GM12878 (cell line): ENCODE data around the gene TMED5. TPM values are rescaled to one million over a fixed set of nuclear protein-coding genes. Genes with fewer than 3 reads are reported as not detected.

Source experiments
- ATAC-seq: fragments of 200-7000 bp; cut with Tn5 transposase; 3 replicates; pipeline ENCODE4 v1.9.1; 2020; ENCODE audit warnings: mild to moderate bottlenecking, moderate library complexity
- BruUV-seq: library from RNA; stranded (reverse); fragments of 400-500 nt; replicated peaks from 2 replicates; lab custom pipeline; 2021; lab: Mats Ljungman, UMichigan
- CTCF ChIA-PET: fragments of 300-600 bp; sonication (Branson Sonifier 250); formaldehyde crosslinking; extraction: SDS; loops from one replicate; lab custom pipeline; 2021; ENCODE audit warnings: inconsistent platforms; lab: Yijun Ruan, JAX
- POLR2A ChIA-PET: fragments of 350-600 bp; formaldehyde crosslinking; extraction: SDS; loops from one replicate; lab custom pipeline; 2021; ENCODE audit warnings: inconsistent platforms; lab: Charles Lee
- RAD21 ChIA-PET: fragments of 300-600 bp; sonication (Branson Sonifier 250); formaldehyde crosslinking; loops from one replicate; lab custom pipeline; 2023; ENCODE audit warnings: antibody characterized with exemption; ENCODE audit not compliant: unreplicated experiment; lab: Charles Lee
- SMC1A ChIA-PET: fragments of 300-600 bp; sonication (Branson Sonifier 250); formaldehyde crosslinking; loops from one replicate; lab custom pipeline; 2023; ENCODE audit not compliant: unreplicated experiment, uncharacterized antibody; lab: Charles Lee
- DNase-seq: peaks from one replicate; pipeline ENCODE4 v3.0.0-alpha.2; 2011; ENCODE audit warnings: low read depth, low spot score
- FAIRE-seq: peaks from 3 replicates; lab custom pipeline; 2011; peaks lifted over from hg19 to GRCh38; lab: Jason Lieb, UNC
- H2AFZ ChIP-seq: 2 replicates; pipeline ENCODE4 v1.6.0; 2011; ENCODE audit warnings: low read depth, low read length, control low read depth; ENCODE audit not compliant: control insufficient read depth
- H3K27ac ChIP-seq: 2 replicates; pipeline ENCODE4 v1.5.1; 2011; ENCODE audit warnings: control low read depth; ENCODE audit not compliant: control insufficient read depth, insufficient read depth
- H3K27me3 ChIP-seq, 2 experiments: replicated peaks in 1 of 2; 2 replicates each; pipeline versions ENCODE4 v1.6.0 to v1.6.1; 2011; ENCODE audit warnings: low read length in 1 of 2; ENCODE audit not compliant: control insufficient read depth in 2 of 2, insufficient read depth in 2 of 2
- H3K36me3 ChIP-seq, 2 experiments: 2 replicates each; pipeline ENCODE4 v1.5.1; 2011; ENCODE audit warnings: low read length in 1 of 2; ENCODE audit not compliant: control insufficient read depth in 2 of 2, insufficient read depth in 2 of 2
- H3K4me1 ChIP-seq: 2 replicates; pipeline ENCODE4 v1.6.1; 2011; ENCODE audit warnings: mild to moderate bottlenecking, low read length, moderate library complexity, mixed read lengths; ENCODE audit not compliant: control insufficient read depth, insufficient read depth
- H3K4me2 ChIP-seq: 2 replicates; pipeline ENCODE4 v1.6.0; 2011; ENCODE audit warnings: control low read depth; ENCODE audit not compliant: control insufficient read depth, insufficient read depth
- H3K4me3 ChIP-seq: fragments of 200-600 bp; sonication (generic); 2 replicates; pipeline ENCODE4 v1.5.1; 2016
- H3K79me2 ChIP-seq: 2 replicates; pipeline ENCODE4 v1.6.0; 2011; ENCODE audit warnings: low read length; ENCODE audit not compliant: control insufficient read depth, insufficient read depth
- H3K9ac ChIP-seq: 2 replicates; pipeline ENCODE4 v1.8.0; 2011; ENCODE audit warnings: low read length, control low read depth, mixed read lengths; ENCODE audit not compliant: control insufficient read depth, insufficient read depth
- H3K9me3 ChIP-seq: replicated peaks from 3 replicates; pipeline ENCODE4 v1.5.1; 2011; ENCODE audit warnings: mild to moderate bottlenecking, low read length; ENCODE audit not compliant: control insufficient read depth, insufficient read depth
- H4K20me1 ChIP-seq: 2 replicates; pipeline ENCODE4 v1.6.0; 2011; ENCODE audit not compliant: control insufficient read depth, insufficient read depth
- BMI1 ChIP-seq: fragments of 450-650 bp; IDR thresholded peaks from 2 replicates; pipeline ENCODE4 v1.6.1; 2016; ENCODE audit warnings: mild to moderate bottlenecking, moderate library complexity, borderline replicate concordance
- CBX5 ChIP-seq: sonication (generic); IDR thresholded peaks from 2 replicates; pipeline ENCODE4 v1.6.1; 2016; ENCODE audit warnings: low read depth, moderate library complexity, mild to moderate bottlenecking, inconsistent platforms
- MXI1 ChIP-seq: fragments of 150-350 bp; IDR thresholded peaks from 2 replicates; pipeline ENCODE4 v1.6.1; 2011; ENCODE audit warnings: low read depth, mild to moderate bottlenecking, inconsistent platforms, low read length, improper control_type of control experiment
- RB1 ChIP-seq: fragments of 450-650 bp; formaldehyde crosslinking; IDR thresholded peaks from 2 replicates; pipeline ENCODE4 v1.6.1; 2017; ENCODE audit warnings: mild to moderate bottlenecking, borderline replicate concordance
- STAT3 ChIP-seq: IDR thresholded peaks from 2 replicates; pipeline ENCODE4 v1.6.1; 2011; ENCODE audit warnings: low read depth, low read length, improper control_type of control experiment
- TAF1 ChIP-seq: IDR thresholded peaks from 2 replicates; pipeline ENCODE4 v1.6.1; 2011; ENCODE audit warnings: mild to moderate bottlenecking, low read depth, low read length, borderline replicate concordance
- ZBED1 ChIP-seq: IDR thresholded peaks from 2 replicates; pipeline ENCODE4 v1.6.1; 2016; ENCODE audit warnings: borderline replicate concordance
- ZBTB4 ChIP-seq: fragments of 450-650 bp; formaldehyde crosslinking; IDR thresholded peaks from 2 replicates; pipeline ENCODE4 v1.4.0; 2022; ENCODE audit warnings: mild to moderate bottlenecking, moderate library complexity
- in situ Hi-C: fragments of 300-500 bp; cut with MboI; formaldehyde crosslinking; loops from 9 replicates; pipeline ENCODE4 v1.14.3; 2018; ENCODE audit warnings: mixed read lengths
- intact Hi-C: fragments of 100-400 bp; cut with micrococcal nuclease; formaldehyde crosslinking; loops from one replicate; pipeline ENCODE4 v1.14.2; 2022; ENCODE audit not compliant: unreplicated experiment
- polyA plus RNA-seq, 11 experiments: library from polyadenylated mRNA; depleted of rRNA in 4 of 11; unstranded in 6 of 11; stranded (reverse) in 5 of 11; fragments of >200 nt; fragmentation: Nextera tagmentation in 4 of 11; fragmentation: Illumina TruSeq in 1 of 11; extraction: Ambion mirVana in 4 of 11; extraction: Trizol in 1 of 11; gene quantifications; 1 replicate in 1 of 11; 2 replicates in 10 of 11; pipeline versions ENCODE4 v1.2.1 to v1.2.3, GENCODE V29; 2011 to 2016; ENCODE audit warnings: inconsistent platforms in 2 of 11, missing spikeins in 2 of 11, low read depth in 1 of 11
- total RNA-seq, 4 experiments: library from RNA; depleted of rRNA in 3 of 4; stranded (reverse); fragments of >200 nt in 3 of 4; fragmentation: Illumina TruSeq in 1 of 4; extraction: Trizol in 1 of 4; gene quantifications; 2 replicates each; pipeline versions ENCODE4 v1.2.1 to v1.2.3, GENCODE V29; 2013 to 2021
- TF ChIP-seq, protein P1 (sequence below): fragments of 150-350 bp; IDR thresholded peaks from 2 replicates; pipeline ENCODE4 v1.6.1; 2016; ENCODE audit warnings: low read depth, low read length
- TF ChIP-seq, protein P2 (sequence below): IDR thresholded peaks from 2 replicates; pipeline ENCODE4 v1.6.1; 2011; ENCODE audit warnings: low read depth, mild to moderate bottlenecking, low read length, moderate library complexity, borderline replicate concordance; ENCODE audit errors: extremely low read depth

TMED5 gene
- total and polyA plus RNA-seq, 10 of the 15 experiments (the other 5 are each of a cell fraction or from before 2014, with no cell fraction given), result 18.5 to 80.6 (median 54.0) TPM

DNA sequence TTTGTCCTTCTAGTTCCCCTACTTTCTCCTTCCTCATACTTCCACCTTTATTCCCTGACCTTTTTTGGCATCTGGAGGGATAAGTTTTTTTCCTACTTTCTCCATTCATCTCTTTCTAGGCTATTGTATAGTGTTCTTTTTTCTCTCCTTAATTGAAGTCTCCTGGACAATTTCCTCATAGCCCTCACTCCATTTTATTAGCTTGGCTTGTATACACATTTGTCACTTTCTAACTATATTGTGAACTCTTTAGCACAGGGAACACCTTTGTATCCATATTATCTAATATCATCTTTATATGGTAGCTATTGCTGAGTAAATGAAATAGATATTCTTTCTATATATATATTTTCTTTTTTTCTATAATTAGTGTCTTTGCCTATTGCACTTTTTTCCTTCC is 47.6 kb downstream of the TMED5 start:
- H3K36me3 ChIP-seq, result peaks cover 4 to 18% of the 10 kb centered on the region in 2 experiments
- SMC1A ChIA-PET, result interaction anchor here (0.6 to 1.6 kb wide), 3 partner anchors 32 to 72 kb away, joined by 3 to 5 read pairs (median 3); no protein-coding TSS in a partner anchor

GRCh38 chr1:93129507-93130099 is 50.6 kb downstream of the TMED5 start:
- SMC1A ChIA-PET, result no interaction called here
- RAD21 ChIA-PET, result interaction anchor here (0.7 kb wide), 1 partner anchor 47 kb away, joined by 3 read pairs; no protein-coding TSS in a partner anchor
- H3K9me3 ChIP-seq, result no peaks in the 10 kb centered on the region
- H3K27ac ChIP-seq, result no peak overlapping the region
- H3K36me3 ChIP-seq, result peaks cover 2 to 5% of the 10 kb centered on the region in 2 experiments; a peak in 3 of 4 replicates
- intact Hi-C loops, result no loop called here
- DNase-seq (no peak), FAIRE-seq (no peak), ATAC-seq (no peak)
- CTCF ChIA-PET, result no interaction called here
- no peaks in the 10 kb centered on the region for H4K20me1 ChIP-seq
- H3K4me3 ChIP-seq, result no peak overlapping the region
- no peak overlapping the region for H2AFZ ChIP-seq
- in situ Hi-C loops, result no loop called here
- no peaks in the 10 kb centered on the region for H3K79me2 ChIP-seq
- POLR2A ChIA-PET, result interaction anchor here (0.7 kb wide), 1 partner anchor 34 kb away, joined by 6 read pairs; no protein-coding TSS in a partner anchor
- H3K9ac ChIP-seq, result no peak overlapping the region
- H3K4me1 ChIP-seq, result no peaks in the 10 kb centered on the region
- no peak overlapping the region for H3K4me2 ChIP-seq
- no TSS peak for BruUV-seq
- no peaks in the 10 kb centered on the region for H3K27me3 ChIP-seq
- TF ChIP-seq, protein P1, sequence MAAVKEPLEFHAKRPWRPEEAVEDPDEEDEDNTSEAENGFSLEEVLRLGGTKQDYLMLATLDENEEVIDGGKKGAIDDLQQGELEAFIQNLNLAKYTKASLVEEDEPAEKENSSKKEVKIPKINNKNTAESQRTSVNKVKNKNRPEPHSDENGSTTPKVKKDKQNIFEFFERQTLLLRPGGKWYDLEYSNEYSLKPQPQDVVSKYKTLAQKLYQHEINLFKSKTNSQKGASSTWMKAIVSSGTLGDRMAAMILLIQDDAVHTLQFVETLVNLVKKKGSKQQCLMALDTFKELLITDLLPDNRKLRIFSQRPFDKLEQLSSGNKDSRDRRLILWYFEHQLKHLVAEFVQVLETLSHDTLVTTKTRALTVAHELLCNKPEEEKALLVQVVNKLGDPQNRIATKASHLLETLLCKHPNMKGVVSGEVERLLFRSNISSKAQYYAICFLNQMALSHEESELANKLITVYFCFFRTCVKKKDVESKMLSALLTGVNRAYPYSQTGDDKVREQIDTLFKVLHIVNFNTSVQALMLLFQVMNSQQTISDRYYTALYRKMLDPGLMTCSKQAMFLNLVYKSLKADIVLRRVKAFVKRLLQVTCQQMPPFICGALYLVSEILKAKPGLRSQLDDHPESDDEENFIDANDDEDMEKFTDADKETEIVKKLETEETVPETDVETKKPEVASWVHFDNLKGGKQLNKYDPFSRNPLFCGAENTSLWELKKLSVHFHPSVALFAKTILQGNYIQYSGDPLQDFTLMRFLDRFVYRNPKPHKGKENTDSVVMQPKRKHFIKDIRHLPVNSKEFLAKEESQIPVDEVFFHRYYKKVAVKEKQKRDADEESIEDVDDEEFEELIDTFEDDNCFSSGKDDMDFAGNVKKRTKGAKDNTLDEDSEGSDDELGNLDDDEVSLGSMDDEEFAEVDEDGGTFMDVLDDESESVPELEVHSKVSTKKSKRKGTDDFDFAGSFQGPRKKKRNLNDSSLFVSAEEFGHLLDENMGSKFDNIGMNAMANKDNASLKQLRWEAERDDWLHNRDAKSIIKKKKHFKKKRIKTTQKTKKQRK, result no peak
- no peak for TF ChIP-seq STAT3
- no peak for TF ChIP-seq BMI1
- no peak for TF ChIP-seq RB1
- TF ChIP-seq MXI1, result no peak
- TF ChIP-seq, protein P2, sequence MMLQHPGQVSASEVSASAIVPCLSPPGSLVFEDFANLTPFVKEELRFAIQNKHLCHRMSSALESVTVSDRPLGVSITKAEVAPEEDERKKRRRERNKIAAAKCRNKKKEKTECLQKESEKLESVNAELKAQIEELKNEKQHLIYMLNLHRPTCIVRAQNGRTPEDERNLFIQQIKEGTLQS, result no peak
- no peak for TF ChIP-seq ZBTB4 (CRISPR knock-in tag)
- TF ChIP-seq CBX5, result no peak
- TF ChIP-seq ZBED1, result no peak

More for the DNA sequence above, 47.6 kb downstream of the TMED5 start:
- intact Hi-C loops, result no loop called here
- no peak for DNase-seq
- Histone ChIP-seq H3K27ac (no peak overlapping the region), H3K9ac (no peak overlapping the region), H3K4me1 (no peaks in the 10 kb centered on the region), H3K79me2 (no peaks in the 10 kb centered on the region), H3K4me2 (no peak overlapping the region), H2AFZ (no peak overlapping the region), H3K27me3 (no peaks in the 10 kb centered on the region), H4K20me1 (no peaks in the 10 kb centered on the region), H3K9me3 (no peaks in the 10 kb centered on the region), H3K4me3 (no peak overlapping the region)
- CTCF ChIA-PET, result interaction anchor here (0.6 to 1.4 kb wide), 2 partner anchors 8 to 193 kb away, joined by 3 to 5 read pairs; no protein-coding TSS in a partner anchor
- no peak for FAIRE-seq
- POLR2A ChIA-PET, result interaction anchor here (1.0 kb wide), 1 partner anchor 9 kb away, joined by 3 read pairs; no protein-coding TSS in a partner anchor
- ATAC-seq, result no peak
- in situ Hi-C loops, result no loop called here
- TF ChIP-seq TAF1, result no peak
- BruUV-seq, result no TSS peak
- RAD21 ChIA-PET, result interaction anchor here (1.3 kb wide), 1 partner anchor 54 kb away, joined by 3 read pairs; the partner anchor contains the start of gene MTF2
